ENCODE results near the gene PTGS1. TPM values are rescaled to one million over a fixed set of nuclear protein-coding genes. Genes with fewer than 3 reads are reported as not detected.
A peak's percentile ranks its signal among the peaks of the same experiment; 100 is the strongest.
"Not testable (repeated sequence)": the region's sequence is repeated elsewhere in the genome, so short reads cannot be mapped to it uniquely, and the experiment has no call there.

PTGS1 gene
- total RNA-seq, 1 donor: 2.5 TPM

GRCh38 chr9:122355336-122355875, 15.4 kb upstream of the PTGS1 start:
- Histone ChIP-seq H3K79me2 (ENCODE audit: insufficient read depth, low read length) (no peaks in the 10 kb centered on the region), H2AFZ (ENCODE audit: low read length) (no peak overlapping the region)
- TF ChIP-seq CTCF (IDR thresholded peaks at IDR 0.05; ENCODE audit: extremely low read depth, low read depth, low read length): no peak

GRCh38 chr9:122356627-122357026, 14.2 kb upstream of the PTGS1 start:
- Histone ChIP-seq H2AFZ (ENCODE audit: low read length) (no peak overlapping the region), H3K27me3 (ENCODE audit: insufficient read depth, low read length) (no peaks in the 10 kb centered on the region), H3K4me1 (ENCODE audit: insufficient read depth, low read length) (peaks cover 4% of the 10 kb centered on the region), H3K4me3 (ENCODE audit: insufficient read depth, low read length) (no peak overlapping the region), H3K4me2 (ENCODE audit: insufficient read depth, low read length) (no peak overlapping the region), H3K9me3 (ENCODE audit: low read depth, low read length) (no peaks in the 10 kb centered on the region), H3K27ac (ENCODE audit: low read depth, low read length) (no peak overlapping the region), H4K20me1 (ENCODE audit: insufficient read depth, low read length) (no peaks in the 10 kb centered on the region), H3K79me2 (ENCODE audit: insufficient read depth, low read length) (no peaks in the 10 kb centered on the region), H3K36me3 (ENCODE audit: insufficient read depth, low read length) (no peaks in the 10 kb centered on the region)
- peak; percentile 49 for TF ChIP-seq CTCF (IDR thresholded peaks at IDR 0.05; ENCODE audit: extremely low read depth, low read depth, low read length)
- DNase-seq (ENCODE audit: insufficient read length, low spot score, missing footprints): no peak

More at GRCh38 chr9:122355336-122355875, 15.4 kb upstream of the PTGS1 start:
- H3K9me3 ChIP-seq (ENCODE audit: low read depth, low read length): no peaks in the 10 kb centered on the region
- H4K20me1 ChIP-seq (ENCODE audit: insufficient read depth, low read length): no peaks in the 10 kb centered on the region
- H3K4me3 ChIP-seq (ENCODE audit: insufficient read depth, low read length): no peak overlapping the region
- H3K27me3 ChIP-seq (ENCODE audit: insufficient read depth, low read length): no peaks in the 10 kb centered on the region
- no peak for DNase-seq (ENCODE audit: insufficient read length, low spot score, missing footprints)
- no peak overlapping the region for H3K27ac ChIP-seq (ENCODE audit: low read depth, low read length)
- no peaks in the 10 kb centered on the region for H3K4me1 ChIP-seq (ENCODE audit: insufficient read depth, low read length)
- no peaks in the 10 kb centered on the region for H3K36me3 ChIP-seq (ENCODE audit: insufficient read depth, low read length)
- no peak overlapping the region for H3K4me2 ChIP-seq (ENCODE audit: insufficient read depth, low read length)

- H3K4me2 ChIP-seq (ENCODE audit: insufficient read depth, low read length): no peak overlapping the region
- H4K20me1 ChIP-seq (ENCODE audit: insufficient read depth, low read length): no peaks in the 10 kb centered on the region
- H3K79me2 ChIP-seq (ENCODE audit: insufficient read depth, low read length): no peaks in the 10 kb centered on the region
- H3K36me3 ChIP-seq (ENCODE audit: insufficient read depth, low read length): no peaks in the 10 kb centered on the region
- H3K4me3 ChIP-seq (ENCODE audit: insufficient read depth, low read length): no peak overlapping the region
- H3K27me3 ChIP-seq (ENCODE audit: insufficient read depth, low read length): no peaks in the 10 kb centered on the region
- H3K9me3 ChIP-seq (ENCODE audit: low read depth, low read length): no peaks in the 10 kb centered on the region
- H3K27ac ChIP-seq (ENCODE audit: low read depth, low read length): no peak overlapping the region
- TF ChIP-seq CTCF (IDR thresholded peaks at IDR 0.05; ENCODE audit: extremely low read depth, low read depth, low read length): no peak
- H2AFZ ChIP-seq (ENCODE audit: low read length): peak overlapping the region; percentile 35
- DNase-seq (ENCODE audit: insufficient read length, low spot score, missing footprints): peak; percentile 77
- peaks cover 4% of the 10 kb centered on the region for H3K4me1 ChIP-seq (ENCODE audit: insufficient read depth, low read length)
Observed at GRCh38 chr9:122360891-122361290, 9.9 kb upstream of the PTGS1 start.

- not testable (repeated sequence) for H3K27me3 ChIP-seq (ENCODE audit: insufficient read depth, low read length); H3K4me2 ChIP-seq (ENCODE audit: insufficient read depth, low read length); H3K79me2 ChIP-seq (ENCODE audit: insufficient read depth, low read length); H3K27ac ChIP-seq (ENCODE audit: low read depth, low read length); H2AFZ ChIP-seq (ENCODE audit: low read length); H3K4me3 ChIP-seq (ENCODE audit: insufficient read depth, low read length); H3K36me3 ChIP-seq (ENCODE audit: insufficient read depth, low read length); H3K4me1 ChIP-seq (ENCODE audit: insufficient read depth, low read length); DNase-seq (ENCODE audit: insufficient read length, low spot score, missing footprints); H4K20me1 ChIP-seq (ENCODE audit: insufficient read depth, low read length); H3K9me3 ChIP-seq (ENCODE audit: low read depth, low read length)
Observed at GRCh38 chr9:122363131-122363530, 7.7 kb upstream of the PTGS1 start.

All from osteoblast (primary cell).